H1 (cell line): ENCODE measurements around the gene LRRC56. TPM values are rescaled to one million over a fixed set of nuclear protein-coding genes. Genes with fewer than 3 reads are reported as not detected.

ENCODE experiments used
- CHD2 ChIP-seq: IDR thresholded peaks from 2 replicates; pipeline ENCODE4 v1.6.1; 2012; ENCODE audit warnings: low read length, improper control_type of control experiment
- CREB1 ChIP-seq: IDR thresholded peaks from 2 replicates; pipeline ENCODE4 v1.6.1; 2012; ENCODE audit warnings: inconsistent platforms
- EGR1 ChIP-seq: IDR thresholded peaks from 2 replicates; pipeline ENCODE4 v1.6.1; 2011; ENCODE audit warnings: low read depth, low read length, borderline replicate concordance
- KDM5A ChIP-seq: fragments of 200-600 bp; IDR thresholded peaks from 2 replicates; pipeline ENCODE4 v1.7.1; 2012; ENCODE audit warnings: mild to moderate bottlenecking, low read length, inconsistent platforms, mixed read lengths
- SIX5 ChIP-seq: IDR thresholded peaks from 2 replicates; pipeline ENCODE4 v1.6.1; 2011; ENCODE audit warnings: mild to moderate bottlenecking, low read depth, low read length
- SP1 ChIP-seq: IDR thresholded peaks from 2 replicates; pipeline ENCODE4 v1.6.1; 2011; ENCODE audit warnings: low read depth, low read length
- SUZ12 ChIP-seq: fragments of 200-600 bp; sonication (generic); IDR thresholded peaks from 2 replicates; pipeline ENCODE4 v1.6.1; 2012; ENCODE audit warnings: mild to moderate bottlenecking, inconsistent platforms, low read length, moderate library complexity, mixed read lengths
- TAF7 ChIP-seq: optimal IDR thresholded peaks from 2 replicates; pipeline ENCODE3; 2011; ENCODE audit warnings: low read depth, mild to moderate bottlenecking, inconsistent platforms, low read length, moderate library complexity, borderline replicate concordance
- polyA plus RNA-seq, 7 experiments: library from polyadenylated mRNA; depleted of rRNA in 3 of 7; stranded (reverse) in 5 of 7; unstranded in 2 of 7; fragments of >200 nt in 5 of 7; fragments of 200-250 nt in 2 of 7; gene quantifications; 1 replicate in 5 of 7; 2 replicates in 1 of 7; 4 replicates in 1 of 7; pipeline versions ENCODE4 v1.2.1 to v1.2.3, GENCODE V29; 2011 to 2013; ENCODE audit warnings: missing spikeins in 2 of 7, mixed read lengths in 2 of 7
- total RNA-seq: library from RNA; stranded (reverse); fragmentation: NEBNext Ultra II Directional; extraction: Animal tissue kit (Norgen Biotek cat#: 25700); gene quantifications from 2 replicates; pipeline ENCODE4 v1.2.1, GENCODE V29; 2021

Gene LRRC56
- total and polyA plus RNA-seq, 2 of the 8 experiments (the other 6 are each of a cell fraction or from before 2014, with no cell fraction given), result 0.94 to 1.9 TPM

DNA sequence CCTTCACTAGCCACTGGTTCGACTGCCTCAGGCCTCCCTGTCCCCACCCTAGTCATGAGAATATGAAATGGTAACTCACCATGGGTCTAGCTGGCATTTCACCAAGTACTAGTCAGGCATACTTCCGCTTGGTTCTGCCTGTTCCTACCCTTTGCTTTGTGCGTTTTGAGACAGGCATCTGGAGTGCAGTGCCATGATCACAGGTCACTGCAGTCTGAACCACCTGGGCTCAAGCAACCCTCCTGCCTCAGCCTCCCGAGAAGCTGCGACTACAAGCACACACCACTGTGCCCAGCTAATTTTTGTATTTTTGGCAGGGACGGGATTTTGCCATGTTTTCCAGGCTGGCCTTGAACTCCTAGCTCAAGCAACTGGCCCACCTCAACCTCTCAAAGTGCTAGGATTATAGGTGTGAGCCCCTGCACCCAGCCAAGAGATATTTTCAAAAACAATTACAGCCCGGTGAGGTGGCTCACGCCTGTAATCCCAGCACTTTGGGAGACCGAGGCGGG lies 16.1 kb upstream of the LRRC56 start (continued):
- TF ChIP-seq TAF7, result no peak
- no peak for TF ChIP-seq SIX5
- TF ChIP-seq SUZ12, result no peak
- TF ChIP-seq EGR1, result no peak
- TF ChIP-seq CHD2, result no peak
- no peak for TF ChIP-seq CREB1
- TF ChIP-seq KDM5A, result no peak
- no peak for TF ChIP-seq SP1
- TF ChIP-seq, all 59 proteins: peak for 0
